NCI-H1436 (cell line): Measurements from ENCODE around the gene GPATCH1.
"Not testable (repeated sequence)": the region's sequence is repeated elsewhere in the genome, so short reads cannot be mapped to it uniquely, and the experiment has no call there.

ENCODE experiments used
- DNase-seq: peaks from one replicate; lab custom pipeline; 2025; lab: John Stamatoyannopoulos, UW

GPATCH1 gene

GRCh38 chr19:33111587-33111986 is 30.6 kb downstream of the GPATCH1 start:
- DNase-seq = no peak

DNA sequence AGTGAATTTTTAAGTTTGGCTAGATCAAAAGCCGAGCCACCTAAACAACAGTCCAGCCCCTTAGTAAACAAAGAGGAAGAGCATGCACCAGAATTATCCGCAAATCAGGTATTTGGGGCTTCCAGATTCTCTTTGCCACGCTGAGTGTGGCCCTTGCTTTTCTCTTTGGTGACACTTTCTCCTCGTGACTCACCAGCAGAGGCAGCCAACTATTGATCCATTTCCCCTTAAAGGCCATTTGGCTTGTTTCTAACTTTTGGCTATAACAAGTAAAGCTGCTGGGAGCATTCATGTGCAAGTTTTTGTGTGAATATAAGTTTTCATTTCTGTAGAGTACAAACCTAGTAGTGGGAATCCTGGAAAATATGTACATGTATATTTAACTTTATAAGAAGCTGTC is 33.3 kb downstream of the GPATCH1 start:
- DNase-seq = no peak

- no peak for DNase-seq
Observed at GRCh38 chr19:33117501-33117900, 36.5 kb downstream of the GPATCH1 start.

DNA sequence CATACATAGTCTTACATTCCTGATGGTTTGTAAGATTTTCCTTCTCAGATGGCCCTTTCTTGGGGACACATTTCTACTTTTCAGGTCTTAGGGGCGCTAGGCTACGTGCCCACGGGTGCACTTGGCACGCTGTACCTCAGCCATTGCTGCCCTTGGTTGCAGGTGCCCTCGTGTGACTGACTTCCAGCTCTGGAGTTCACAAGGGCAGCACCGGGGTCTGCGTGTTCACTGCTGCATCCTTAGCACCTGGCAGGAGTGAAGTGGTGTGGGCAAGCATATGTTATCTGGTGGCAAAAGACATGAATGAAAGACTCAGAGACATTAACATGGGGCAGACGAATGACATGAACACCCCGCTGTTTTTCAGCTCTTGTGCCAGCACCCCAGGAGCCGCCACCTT is 37.7 kb downstream of the GPATCH1 start:
- DNase-seq = no peak

GRCh38 chr19:33124207-33125098 is 43.5 kb downstream of the GPATCH1 start:
- no peak for DNase-seq

- peak; percentile 53 for DNase-seq
Observed at GRCh38 chr19:33125929-33126388, 45.0 kb downstream of the GPATCH1 start.

- DNase-seq = not testable (repeated sequence)
Observed at GRCh38 chr19:33126712-33127111, 45.7 kb downstream of the GPATCH1 start.

DNA sequence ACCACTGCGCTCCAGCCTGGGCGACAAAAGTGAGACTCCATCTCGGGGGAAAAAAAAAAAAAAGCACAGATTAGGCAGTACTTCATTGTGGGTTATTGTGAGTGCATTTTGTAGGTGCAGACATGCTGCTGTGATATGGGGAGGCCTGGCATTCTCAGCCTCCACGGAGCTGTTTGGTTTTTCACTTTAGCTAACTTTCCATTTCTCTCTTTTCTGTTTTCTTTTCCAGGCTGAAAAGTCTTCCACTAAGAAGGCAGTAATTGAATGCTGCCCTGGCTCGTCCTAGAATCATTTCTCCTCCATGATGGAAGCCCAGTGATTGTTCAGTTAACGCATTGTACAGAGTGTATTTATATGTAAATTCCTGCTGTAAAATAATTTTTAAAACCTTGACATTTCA is 48.9 kb downstream of the GPATCH1 start:
- no peak for DNase-seq

DNA sequence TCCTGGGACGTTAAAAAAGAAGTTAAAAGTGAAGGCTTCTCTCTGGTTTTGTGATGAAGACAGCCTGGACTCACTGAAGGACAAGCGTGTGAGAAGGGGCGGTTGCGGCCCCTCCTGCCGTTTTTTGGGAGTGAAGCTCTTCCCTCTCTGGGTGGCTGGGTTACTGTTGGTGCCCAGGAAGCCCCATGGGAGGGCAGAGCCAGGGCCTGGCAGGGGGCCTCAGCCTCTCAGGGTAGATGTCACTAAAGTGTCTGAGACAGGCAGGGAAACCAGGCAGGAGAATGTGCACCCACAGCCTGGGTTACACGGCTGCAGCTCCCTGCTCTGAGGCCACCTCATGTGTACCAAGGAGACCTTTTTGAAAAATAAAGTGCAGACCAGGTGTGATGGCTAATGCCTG is 49.5 kb downstream of the GPATCH1 start:
- no peak for DNase-seq

GRCh38 chr19:33132021-33132420 is 51.0 kb downstream of the GPATCH1 start, which contains the start of gene WDR88:
Gene WDR88, plus strand, starts transcription at chr19:33132114. Its CDS starts 56 bp downstream, at chr19:33132170.
- DNase-seq = no peak

GRCh38 chr19:33132425-33132824 is 51.4 kb downstream of the GPATCH1 start:
- no peak for DNase-seq

DNA sequence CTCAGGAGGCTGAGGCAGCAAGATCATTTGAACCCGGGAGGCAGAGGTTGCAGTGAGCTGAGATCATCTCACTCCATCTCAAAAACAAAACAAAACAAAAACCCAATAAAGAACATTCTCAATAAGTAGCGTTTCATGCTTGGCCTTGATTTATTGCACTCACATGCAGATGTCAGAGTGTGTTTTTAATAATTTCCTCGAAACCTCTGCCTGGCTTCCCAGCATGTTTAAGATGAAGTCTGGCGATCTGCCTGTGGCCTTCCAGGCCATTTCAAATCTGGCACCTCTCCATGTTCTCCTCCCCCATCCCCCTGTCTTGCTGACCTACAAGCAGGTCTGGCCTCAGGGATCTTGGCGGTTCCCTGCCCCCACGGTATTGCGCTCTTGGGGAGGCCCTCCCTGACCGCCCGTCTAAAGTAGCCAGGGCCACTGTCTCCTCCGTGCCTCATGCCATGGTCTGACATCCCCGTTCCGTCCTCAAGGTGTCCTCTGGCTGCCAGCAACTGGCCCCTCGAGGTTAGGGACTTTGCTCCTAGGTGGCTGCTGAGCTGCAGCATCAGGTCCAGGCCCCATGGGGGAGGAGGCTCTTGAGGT is 52.6 kb downstream of the GPATCH1 start:
- no peak for DNase-seq

GRCh38 chr19:33134571-33135041 is 53.6 kb downstream of the GPATCH1 start:
- DNase-seq = no peak

GRCh38 chr19:33139165-33139564 is 58.2 kb downstream of the GPATCH1 start:
- DNase-seq = no peak

DNA sequence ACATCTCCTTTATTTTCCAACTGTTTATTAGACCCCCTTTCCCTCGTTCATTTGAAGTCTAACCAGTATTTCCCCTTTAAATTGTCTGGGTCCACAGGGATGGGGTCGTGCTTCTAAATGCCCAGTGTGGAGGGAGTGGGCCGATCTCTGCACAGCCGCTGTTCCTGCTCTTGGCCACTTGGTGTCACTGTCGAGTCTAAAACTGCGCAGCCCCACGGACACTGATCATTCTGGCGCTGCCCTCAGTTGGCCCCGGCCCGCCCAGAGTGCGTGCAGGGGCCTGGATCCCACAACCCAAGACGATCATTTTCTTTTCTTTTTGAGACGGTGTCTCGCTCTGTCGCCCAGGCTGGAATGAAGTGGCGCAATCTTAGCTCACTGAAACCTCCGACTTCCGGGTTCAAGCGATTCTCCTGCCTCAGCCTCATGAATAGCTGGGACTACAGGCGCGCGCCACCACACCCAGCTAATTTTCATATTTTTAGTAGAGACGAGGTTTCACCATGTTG is 63.0 kb downstream of the GPATCH1 start:
- peak; percentile 49 for DNase-seq

- DNase-seq = no peak
Observed at GRCh38 chr19:33146209-33146608, 65.2 kb downstream of the GPATCH1 start.

- DNase-seq = no peak
Observed at GRCh38 chr19:33147538-33147937, 66.6 kb downstream of the GPATCH1 start.

GRCh38 chr19:33150852-33151518 is 70.0 kb downstream of the GPATCH1 start:
- DNase-seq = no peak

GRCh38 chr19:33152176-33152575 is 71.2 kb downstream of the GPATCH1 start:
- no peak for DNase-seq

GRCh38 chr19:33152625-33153024 is 71.6 kb downstream of the GPATCH1 start:
- not testable (repeated sequence) for DNase-seq

DNA sequence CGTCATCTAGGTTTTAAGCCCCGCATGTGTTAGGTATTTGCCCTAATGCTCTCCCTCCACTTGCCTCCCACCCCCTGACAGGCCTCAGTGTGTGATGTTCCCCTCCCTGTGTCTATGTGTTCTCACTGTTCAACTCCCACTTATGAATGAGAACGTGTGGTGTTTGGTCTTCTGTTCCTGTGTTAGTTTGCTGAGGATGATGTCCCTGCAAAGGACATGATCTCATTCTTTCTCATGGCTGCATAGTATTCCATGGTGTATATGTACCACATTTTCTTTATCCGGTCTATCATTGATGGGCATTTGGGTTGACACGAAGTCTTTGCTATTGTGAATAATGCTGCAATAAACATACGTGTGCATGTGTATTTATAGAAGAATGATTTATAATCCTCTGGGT is 73.3 kb downstream of the GPATCH1 start:
- not testable (repeated sequence) for DNase-seq

DNA sequence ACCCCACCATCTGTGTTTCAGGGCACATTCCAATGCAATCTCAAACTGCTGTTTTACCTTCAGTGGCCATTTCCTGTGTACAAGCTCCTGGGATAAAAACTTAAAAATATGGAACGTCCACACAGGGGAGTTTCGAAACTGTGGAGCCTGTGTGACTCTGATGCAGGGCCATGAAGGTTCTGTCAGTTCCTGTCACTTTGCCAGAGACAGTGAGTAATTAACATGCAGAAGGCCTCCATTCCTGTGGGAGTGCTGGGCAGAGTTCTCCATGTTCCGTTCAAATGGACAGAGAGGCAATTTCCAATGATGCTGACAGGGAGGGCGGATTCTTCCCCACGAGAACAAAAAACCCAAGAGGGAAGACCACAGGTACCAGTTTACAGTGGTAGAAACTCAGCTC is 75.4 kb downstream of the GPATCH1 start:
- no peak for DNase-seq
